ENCODE data around the gene MYL6.
"Not testable (repeated sequence)": the region's sequence is repeated elsewhere in the genome, so short reads cannot be mapped to it uniquely, and the experiment has no call there.

Gene MYL6

DNA sequence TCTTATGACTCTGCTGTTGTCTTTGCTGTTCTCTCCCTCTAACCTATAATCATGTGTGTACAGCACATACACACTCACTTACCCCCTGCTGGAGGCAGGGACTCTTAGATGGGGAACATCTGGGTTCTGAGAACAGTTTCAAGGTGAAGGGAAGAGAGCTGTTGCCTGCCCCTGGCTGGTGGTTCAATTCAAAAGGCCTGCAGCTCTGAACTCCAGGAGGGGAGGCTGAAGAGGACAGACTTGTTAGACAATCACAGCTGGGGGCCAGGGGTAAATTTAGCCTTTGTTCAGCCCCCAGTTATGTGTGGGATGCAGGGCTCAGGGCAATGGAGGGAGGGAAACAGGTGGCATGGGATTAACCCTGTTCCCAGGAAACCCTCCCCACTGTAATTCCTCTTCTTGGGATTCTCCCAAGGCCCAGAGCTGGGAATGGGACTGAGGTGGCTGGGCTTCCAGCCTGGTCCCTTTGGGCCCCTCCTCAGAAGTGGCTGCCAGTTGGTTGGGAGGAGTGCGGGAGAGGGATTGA is 3.9 kb upstream of the MYL6 start:
- no peak overlapping the region for H3K9ac ChIP-seq (ENCODE audit: low read length)
- peaks cover 4% of the 10 kb centered on the region for H3K36me3 ChIP-seq (ENCODE audit: control insufficient read depth, insufficient read depth, low read length)
- peaks cover 9% of the 10 kb centered on the region for H3K4me1 ChIP-seq (ENCODE audit: control insufficient read depth, insufficient read depth, low read length)
- no peaks in the 10 kb centered on the region for H3K27me3 ChIP-seq (ENCODE audit: control insufficient read depth, insufficient read depth, low read length)
- H3K4me3 ChIP-seq (ENCODE audit: low read length) = no peak overlapping the region
- no peak overlapping the region for H3K27ac ChIP-seq (ENCODE audit: low read depth, low read length)

- Histone ChIP-seq H3K4me3 (ENCODE audit: low read length) (no peak overlapping the region), H3K9ac (ENCODE audit: low read length) (no peak overlapping the region), H3K27me3 (ENCODE audit: control insufficient read depth, insufficient read depth, low read length) (no peaks in the 10 kb centered on the region), H3K27ac (ENCODE audit: low read depth, low read length) (no peak overlapping the region), H3K36me3 (ENCODE audit: control insufficient read depth, insufficient read depth, low read length) (peaks cover 8% of the 10 kb centered on the region), H3K4me1 (ENCODE audit: control insufficient read depth, insufficient read depth, low read length) (peaks cover 11% of the 10 kb centered on the region)
Measured at GRCh38 chr12:56154818-56155217, 3.3 kb upstream of the MYL6 start.

GRCh38 chr12:56155256-56155845 is 2.8 kb upstream of the MYL6 start:
- Histone ChIP-seq H3K4me1 (ENCODE audit: control insufficient read depth, insufficient read depth, low read length) (peaks cover 14% of the 10 kb centered on the region), H3K36me3 (ENCODE audit: control insufficient read depth, insufficient read depth, low read length) (peaks cover 12% of the 10 kb centered on the region), H3K27ac (ENCODE audit: low read depth, low read length) (no peak overlapping the region), H3K4me3 (ENCODE audit: low read length) (no peak overlapping the region), H3K9ac (ENCODE audit: low read length) (no peak overlapping the region), H3K27me3 (ENCODE audit: control insufficient read depth, insufficient read depth, low read length) (no peaks in the 10 kb centered on the region)

GRCh38 chr12:56156464-56157200 is 1.5 kb upstream of the MYL6 start:
- Histone ChIP-seq H3K27ac (ENCODE audit: low read depth, low read length) (peak overlapping the region; percentile 88), H3K4me3 (ENCODE audit: low read length) (peak overlapping the region; percentile 99), H3K36me3 (ENCODE audit: control insufficient read depth, insufficient read depth, low read length) (peaks cover 24% of the 10 kb centered on the region), H3K4me1 (ENCODE audit: control insufficient read depth, insufficient read depth, low read length) (peaks cover 17% of the 10 kb centered on the region)
- H3K27me3 ChIP-seq (ENCODE audit: control insufficient read depth, insufficient read depth, low read length); H3K9ac ChIP-seq (ENCODE audit: low read length): not testable (repeated sequence)

- H3K36me3 ChIP-seq (ENCODE audit: control insufficient read depth, insufficient read depth, low read length) = peaks cover 32% of the 10 kb centered on the region
- peak overlapping the region; percentile 49 for H3K9ac ChIP-seq (ENCODE audit: low read length)
- no peaks in the 10 kb centered on the region for H3K27me3 ChIP-seq (ENCODE audit: control insufficient read depth, insufficient read depth, low read length)
- H3K27ac ChIP-seq (ENCODE audit: low read depth, low read length) = peak overlapping the region; percentile 88
- peak overlapping the region; percentile 99 for H3K4me3 ChIP-seq (ENCODE audit: low read length)
- H3K4me1 ChIP-seq (ENCODE audit: control insufficient read depth, insufficient read depth, low read length) = peaks cover 20% of the 10 kb centered on the region
Measured at GRCh38 chr12:56157201-56158028, 744 bp upstream of the MYL6 start.

DNA sequence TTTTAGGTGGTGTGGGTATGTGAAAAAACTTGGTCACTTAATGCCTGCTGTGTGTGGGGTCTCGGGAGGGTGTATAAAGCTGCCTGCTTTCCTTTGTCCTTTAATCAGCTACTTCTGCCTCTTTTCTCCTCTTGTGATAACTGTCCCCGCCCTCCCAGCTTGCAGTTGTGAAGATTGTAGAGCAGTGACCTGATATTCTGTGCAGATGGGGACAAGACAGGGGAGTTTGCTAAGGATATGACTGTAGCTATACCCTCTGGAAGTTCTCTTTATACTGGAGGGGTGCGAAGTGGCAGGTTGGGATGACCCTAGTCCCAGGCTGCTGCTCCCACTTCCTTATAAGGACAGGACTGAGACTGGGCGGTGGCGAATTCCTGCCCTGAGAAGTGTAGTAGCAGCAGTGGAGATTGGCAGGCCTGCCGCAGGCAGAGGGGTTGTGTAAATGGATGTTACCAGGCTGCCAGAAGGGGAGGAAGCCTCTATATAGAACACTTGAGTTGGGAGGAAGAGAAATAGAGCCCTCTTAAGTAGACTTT is 835 bp downstream of the MYL6 start:
- H3K36me3 ChIP-seq (ENCODE audit: control insufficient read depth, insufficient read depth, low read length) = peaks cover 37% of the 10 kb centered on the region
- H3K4me3 ChIP-seq (ENCODE audit: low read length) = peak overlapping the region; percentile 99
- peak overlapping the region; percentile 99 for H3K9ac ChIP-seq (ENCODE audit: low read length)
- H3K27ac ChIP-seq (ENCODE audit: low read depth, low read length) = peak overlapping the region; percentile 99
- peaks cover 19% of the 10 kb centered on the region for H3K4me1 ChIP-seq (ENCODE audit: control insufficient read depth, insufficient read depth, low read length)
- no peaks in the 10 kb centered on the region for H3K27me3 ChIP-seq (ENCODE audit: control insufficient read depth, insufficient read depth, low read length)

GRCh38 chr12:56159482-56160192 is 1.5 kb downstream of the MYL6 start:
- H3K36me3 ChIP-seq (ENCODE audit: control insufficient read depth, insufficient read depth, low read length) = peaks cover 37% of the 10 kb centered on the region
- H3K27me3 ChIP-seq (ENCODE audit: control insufficient read depth, insufficient read depth, low read length) = no peaks in the 10 kb centered on the region
- H3K4me3 ChIP-seq (ENCODE audit: low read length) = peak overlapping the region; percentile 99
- peaks cover 19% of the 10 kb centered on the region for H3K4me1 ChIP-seq (ENCODE audit: control insufficient read depth, insufficient read depth, low read length)
- peak overlapping the region; percentile 99 for H3K27ac ChIP-seq (ENCODE audit: low read depth, low read length)
- peak overlapping the region; percentile 99 for H3K9ac ChIP-seq (ENCODE audit: low read length)

DNA sequence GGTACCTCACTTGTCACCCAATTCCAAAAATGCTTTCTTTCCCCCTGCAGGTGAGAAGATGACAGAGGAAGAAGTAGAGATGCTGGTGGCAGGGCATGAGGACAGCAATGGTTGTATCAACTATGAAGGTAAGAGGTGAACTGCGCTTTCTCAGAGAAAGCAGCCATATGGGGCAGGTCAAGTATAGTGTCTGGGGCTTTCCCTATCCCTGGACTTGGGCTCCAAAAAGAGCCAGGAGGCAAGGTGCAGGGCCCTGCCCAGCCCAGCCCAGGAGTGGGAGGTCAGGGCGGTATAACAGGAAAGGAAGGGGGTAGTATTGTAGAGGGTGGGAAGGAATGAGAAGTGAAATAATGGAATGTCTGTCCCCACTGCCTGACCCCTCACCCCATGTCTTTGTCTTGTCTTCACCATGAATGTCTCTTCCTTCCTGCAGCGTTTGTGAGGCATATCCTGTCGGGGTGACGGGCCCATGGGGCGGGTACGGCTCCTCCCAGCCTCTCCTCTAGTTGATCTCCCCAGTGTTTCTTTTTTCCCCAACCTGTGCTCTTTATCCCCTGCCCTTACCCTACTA is 2.1 kb downstream of the MYL6 start:
- Histone ChIP-seq H3K9ac (ENCODE audit: low read length) (peak overlapping the region; percentile 99), H3K36me3 (ENCODE audit: control insufficient read depth, insufficient read depth, low read length) (peaks cover 37% of the 10 kb centered on the region), H3K4me3 (ENCODE audit: low read length) (peak overlapping the region; percentile 99), H3K27me3 (ENCODE audit: control insufficient read depth, insufficient read depth, low read length) (no peaks in the 10 kb centered on the region), H3K4me1 (ENCODE audit: control insufficient read depth, insufficient read depth, low read length) (peaks cover 19% of the 10 kb centered on the region), H3K27ac (ENCODE audit: low read depth, low read length) (peak overlapping the region; percentile 99)

- Histone ChIP-seq H3K27ac (ENCODE audit: low read depth, low read length) (peak overlapping the region; percentile 99), H3K4me1 (ENCODE audit: control insufficient read depth, insufficient read depth, low read length) (peaks cover 19% of the 10 kb centered on the region)
Measured at GRCh38 chr12:56160894-56161689, 2.9 kb downstream of the MYL6 start.

DNA sequence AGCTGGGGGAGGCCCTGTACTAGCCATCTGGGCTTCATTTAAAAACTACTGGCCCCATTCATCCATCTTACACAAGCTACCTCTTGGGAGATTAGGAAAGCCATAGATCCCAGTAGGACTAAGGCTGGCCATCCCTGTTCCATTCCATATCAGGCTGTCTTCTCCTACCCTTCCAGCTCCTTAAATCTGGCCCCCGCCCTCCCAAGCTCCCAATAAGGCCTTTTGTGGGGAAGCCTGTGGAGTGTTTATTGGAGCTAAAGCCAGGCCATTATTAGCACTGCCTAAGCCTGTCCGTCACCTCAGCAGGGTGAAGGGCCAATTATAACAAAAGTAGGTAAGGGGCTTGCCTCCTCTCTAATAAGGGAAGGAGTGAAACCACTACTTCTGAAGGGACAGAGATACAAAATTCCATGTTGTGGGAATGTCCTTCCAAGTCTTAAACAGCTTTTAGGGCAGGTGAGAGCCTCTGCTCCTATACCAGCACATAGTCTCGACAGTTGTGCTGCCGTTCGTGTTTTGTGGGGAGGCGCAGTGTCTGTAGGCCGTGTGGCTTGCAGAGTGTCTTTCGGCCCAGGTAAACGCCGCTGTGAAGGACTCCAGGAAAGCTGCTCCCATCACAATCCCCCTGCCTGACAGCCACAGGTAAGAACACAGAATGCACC is 3.7 kb downstream of the MYL6 start:
- peak overlapping the region; percentile 99 for H3K27ac ChIP-seq (ENCODE audit: low read depth, low read length)
- no peak overlapping the region for H3K9ac ChIP-seq (ENCODE audit: low read length)
- H3K36me3 ChIP-seq (ENCODE audit: control insufficient read depth, insufficient read depth, low read length) = peaks cover 42% of the 10 kb centered on the region
- H3K4me1 ChIP-seq (ENCODE audit: control insufficient read depth, insufficient read depth, low read length) = peaks cover 19% of the 10 kb centered on the region
- no peaks in the 10 kb centered on the region for H3K27me3 ChIP-seq (ENCODE audit: control insufficient read depth, insufficient read depth, low read length)
- H3K4me3 ChIP-seq (ENCODE audit: low read length) = peak overlapping the region; percentile 99

More at GRCh38 chr12:56160894-56161689, 2.9 kb downstream of the MYL6 start:
- peaks cover 42% of the 10 kb centered on the region for H3K36me3 ChIP-seq (ENCODE audit: control insufficient read depth, insufficient read depth, low read length)
- H3K27me3 ChIP-seq (ENCODE audit: control insufficient read depth, insufficient read depth, low read length) = no peaks in the 10 kb centered on the region
- peak overlapping the region; percentile 40 for H3K9ac ChIP-seq (ENCODE audit: low read length)
- peak overlapping the region; percentile 99 for H3K4me3 ChIP-seq (ENCODE audit: low read length)

All from rectal smooth muscle tissue (tissue), 1 donor.